GM12878 (cell line): ENCODE measurements around the gene CXCL13. TPM values are rescaled to one million over a fixed set of nuclear protein-coding genes. Genes with fewer than 3 reads are reported as not detected.

ENCODE experiments used
- ASH2L ChIP-seq: fragments of 300-600, 200-600 bp; sonication (generic); IDR thresholded peaks from 2 replicates; pipeline ENCODE4 v1.6.1; 2017; ENCODE audit warnings: low read depth, mild to moderate bottlenecking, borderline replicate concordance
- CEBPB ChIP-seq, 2 experiments: fragments of 150-350 bp in 1 of 2; IDR thresholded peaks; 2 replicates each; pipeline ENCODE4 v1.6.1; 2012 to 2014; ENCODE audit warnings: low read depth in 2 of 2, low read length in 2 of 2, borderline replicate concordance in 1 of 2, inconsistent platforms in 1 of 2
- CHD2 ChIP-seq: IDR thresholded peaks from 2 replicates; pipeline ENCODE4 v1.6.1; 2011; ENCODE audit warnings: low read depth, low read length, improper control_type of control experiment, borderline replicate concordance
- DPF2 ChIP-seq: fragments of 450-650 bp; IDR thresholded peaks from 2 replicates; pipeline ENCODE4 v1.6.1; 2017; ENCODE audit warnings: mild to moderate bottlenecking
- EGR1 ChIP-seq, 2 experiments: IDR thresholded peaks; 1 replicate in 1 of 2; 2 replicates in 1 of 2; pipeline ENCODE4 v1.6.1; 2011 to 2012; ENCODE audit warnings: low read depth in 2 of 2, low read length in 2 of 2, borderline replicate concordance in 1 of 2, mild to moderate bottlenecking in 1 of 2, moderate library complexity in 1 of 2
- ELK1 ChIP-seq: IDR thresholded peaks from 2 replicates; pipeline ENCODE4 v1.6.1; 2012; ENCODE audit warnings: low read depth, low read length, improper control_type of control experiment
- EP300 ChIP-seq, 2 experiments: fragments of 150-350 bp in 1 of 2; IDR thresholded peaks; 2 replicates each; pipeline ENCODE4 v1.6.1; 2011 to 2012; ENCODE audit warnings: low read depth in 2 of 2, low read length in 2 of 2, borderline replicate concordance in 1 of 2, improper control_type of control experiment in 1 of 2, inconsistent platforms in 1 of 2; ENCODE audit not compliant: control insufficient read depth in 1 of 2
- ESRRA ChIP-seq: IDR thresholded peaks from 2 replicates; pipeline ENCODE4 v1.6.1; 2012; ENCODE audit warnings: mild to moderate bottlenecking, low read length, improper control_type of control experiment
- EZH2 ChIP-seq: IDR thresholded peaks from 2 replicates; pipeline ENCODE4 v1.6.1; 2012; ENCODE audit warnings: low read depth, mild to moderate bottlenecking, control low read depth, inconsistent platforms, low read length, borderline replicate concordance; ENCODE audit not compliant: control insufficient read depth
- FOXK2 ChIP-seq: fragments of 450-650 bp; IDR thresholded peaks from 2 replicates; pipeline ENCODE4 v1.6.1; 2017; ENCODE audit warnings: mild to moderate bottlenecking, moderate library complexity
- HDAC2 ChIP-seq: fragments of 200-600 bp; sonication (generic); IDR thresholded peaks from 2 replicates; pipeline ENCODE4 v1.6.1; 2017
- JUNB ChIP-seq: IDR thresholded peaks from 2 replicates; pipeline ENCODE4 v1.6.1; 2016; ENCODE audit warnings: antibody characterized with exemption, mild to moderate bottlenecking
- MEF2B ChIP-seq: fragments of 450-650 bp; IDR thresholded peaks from 2 replicates; pipeline ENCODE4 v1.6.1; 2018; ENCODE audit warnings: mild to moderate bottlenecking, moderate library complexity; ENCODE audit not compliant: partially characterized antibody, poor library complexity, severe bottlenecking
- MTA2 ChIP-seq: fragments of 450-650 bp; IDR thresholded peaks from 2 replicates; pipeline ENCODE4 v1.6.1; 2016; ENCODE audit warnings: low read depth, mild to moderate bottlenecking, moderate library complexity
- MXI1 ChIP-seq: fragments of 150-350 bp; IDR thresholded peaks from 2 replicates; pipeline ENCODE4 v1.6.1; 2011; ENCODE audit warnings: low read depth, mild to moderate bottlenecking, inconsistent platforms, low read length, improper control_type of control experiment
- MYC ChIP-seq: IDR thresholded peaks from 2 replicates; pipeline ENCODE4 v1.6.1; 2011; ENCODE audit warnings: mild to moderate bottlenecking, low read length, moderate library complexity, inconsistent platforms; ENCODE audit not compliant: insufficient read depth, insufficient replicate concordance, insufficient read length, severe bottlenecking
- POLR2A ChIP-seq: IDR thresholded peaks from 2 replicates; pipeline ENCODE4 v1.6.1; 2011; ENCODE audit warnings: low read depth, mild to moderate bottlenecking, low read length
- RCOR1 ChIP-seq: conservative IDR thresholded peaks from 2 replicates; pipeline ENCODE4 v1.6.1; 2012; ENCODE audit warnings: low read depth, low read length, improper control_type of control experiment
- SIN3A ChIP-seq: IDR thresholded peaks from 2 replicates; pipeline ENCODE4 v1.6.1; 2012; ENCODE audit warnings: low read depth, low read length, improper control_type of control experiment
- TCF3 ChIP-seq: IDR thresholded peaks from 2 replicates; pipeline ENCODE4 v1.6.1; 2012; ENCODE audit warnings: low read depth, mild to moderate bottlenecking, low read length, borderline replicate concordance; ENCODE audit not compliant: insufficient read depth
- polyA plus RNA-seq, 11 experiments: library from polyadenylated mRNA; depleted of rRNA in 4 of 11; unstranded in 6 of 11; stranded (reverse) in 5 of 11; fragments of >200 nt; fragmentation: Nextera tagmentation in 4 of 11; fragmentation: Illumina TruSeq in 1 of 11; extraction: Ambion mirVana in 4 of 11; extraction: Trizol in 1 of 11; gene quantifications; 1 replicate in 1 of 11; 2 replicates in 10 of 11; pipeline versions ENCODE4 v1.2.1 to v1.2.3, GENCODE V29; 2011 to 2016; ENCODE audit warnings: inconsistent platforms in 2 of 11, missing spikeins in 2 of 11, low read depth in 1 of 11
- total RNA-seq, 4 experiments: library from RNA; depleted of rRNA in 3 of 4; stranded (reverse); fragments of >200 nt in 3 of 4; fragmentation: Illumina TruSeq in 1 of 4; extraction: Trizol in 1 of 4; gene quantifications; 2 replicates each; pipeline versions ENCODE4 v1.2.1 to v1.2.3, GENCODE V29; 2013 to 2021
- TF ChIP-seq, protein P1 (sequence below): fragments of 450-650 bp; IDR thresholded peaks from 2 replicates; pipeline ENCODE4 v1.6.1; 2017; ENCODE audit warnings: low read depth, mild to moderate bottlenecking, moderate library complexity
- TF ChIP-seq, protein P2 (sequence below): IDR thresholded peaks from 2 replicates; pipeline ENCODE4 v1.6.1; 2011; ENCODE audit warnings: mild to moderate bottlenecking, low read depth, low read length, moderate library complexity; ENCODE audit not compliant: insufficient replicate concordance
- TF ChIP-seq, protein P3 (sequence below): IDR thresholded peaks from 2 replicates; pipeline ENCODE4 v1.6.1; 2012; ENCODE audit warnings: low read depth, low read length, improper control_type of control experiment
- TF ChIP-seq, protein P4 (sequence below): fragments of 450-650 bp; IDR thresholded peaks from 2 replicates; pipeline ENCODE4 v1.6.1; 2017; ENCODE audit warnings: mild to moderate bottlenecking, low read depth, inconsistent platforms; ENCODE audit not compliant: poor library complexity, severe bottlenecking

Gene CXCL13
- total and polyA plus RNA-seq, 10 of the 15 experiments (the other 5 are each of a cell fraction or from before 2014, with no cell fraction given) = 0.05 to 0.16 TPM; not detected in 8

DNA sequence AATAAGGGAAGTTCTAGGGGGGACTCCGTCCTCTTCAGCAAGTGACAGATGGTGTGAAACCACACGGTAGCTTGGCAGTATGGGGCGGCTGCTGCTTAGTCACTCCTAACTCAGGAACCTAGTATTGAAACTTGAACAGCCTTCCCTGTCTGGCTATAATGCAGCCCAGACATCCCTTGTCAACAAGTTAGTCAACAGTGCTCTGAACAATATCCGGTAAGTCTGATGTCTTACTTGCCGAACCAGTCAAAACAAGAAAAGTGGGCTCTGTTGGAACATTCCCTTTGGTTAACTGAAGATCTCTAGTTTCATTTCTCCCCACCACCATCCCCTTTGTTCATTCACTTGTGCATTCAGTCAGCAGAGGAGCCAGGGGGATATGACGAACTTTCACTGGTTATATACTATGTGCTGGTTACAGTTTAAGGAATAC, 18.7 kb upstream of the CXCL13 start (continued):
- no peak for TF ChIP-seq ELK1
- TF ChIP-seq ASH2L = no peak
- TF ChIP-seq DPF2 = peak; percentile 97
- TF ChIP-seq CEBPB (IDR thresholded peaks at IDR 0.05; ENCODE audit: borderline replicate concordance in 1 of 2, low read depth in 2 of 2, low read length in 2 of 2) = peak in 1 of 2 experiments; percentile 81; a peak in 2 of 4 replicates
- no peak for TF ChIP-seq EZH2
- TF ChIP-seq CHD2 = no peak
- peak; percentile 81 for TF ChIP-seq TCF3
- TF ChIP-seq MEF2B = peak; percentile 64
- TF ChIP-seq EGR1 (IDR thresholded peaks at IDR 0.05; ENCODE audit: borderline replicate concordance in 1 of 2, low read depth in 2 of 2, low read length in 2 of 2) = no peak
- peak; percentile 91 for TF ChIP-seq JUNB
- TF ChIP-seq, protein P1, sequence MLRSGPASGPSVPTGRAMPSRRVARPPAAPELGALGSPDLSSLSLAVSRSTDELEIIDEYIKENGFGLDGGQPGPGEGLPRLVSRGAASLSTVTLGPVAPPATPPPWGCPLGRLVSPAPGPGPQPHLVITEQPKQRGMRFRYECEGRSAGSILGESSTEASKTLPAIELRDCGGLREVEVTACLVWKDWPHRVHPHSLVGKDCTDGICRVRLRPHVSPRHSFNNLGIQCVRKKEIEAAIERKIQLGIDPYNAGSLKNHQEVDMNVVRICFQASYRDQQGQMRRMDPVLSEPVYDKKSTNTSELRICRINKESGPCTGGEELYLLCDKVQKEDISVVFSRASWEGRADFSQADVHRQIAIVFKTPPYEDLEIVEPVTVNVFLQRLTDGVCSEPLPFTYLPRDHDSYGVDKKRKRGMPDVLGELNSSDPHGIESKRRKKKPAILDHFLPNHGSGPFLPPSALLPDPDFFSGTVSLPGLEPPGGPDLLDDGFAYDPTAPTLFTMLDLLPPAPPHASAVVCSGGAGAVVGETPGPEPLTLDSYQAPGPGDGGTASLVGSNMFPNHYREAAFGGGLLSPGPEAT = peak; percentile 93
- TF ChIP-seq, protein P2, sequence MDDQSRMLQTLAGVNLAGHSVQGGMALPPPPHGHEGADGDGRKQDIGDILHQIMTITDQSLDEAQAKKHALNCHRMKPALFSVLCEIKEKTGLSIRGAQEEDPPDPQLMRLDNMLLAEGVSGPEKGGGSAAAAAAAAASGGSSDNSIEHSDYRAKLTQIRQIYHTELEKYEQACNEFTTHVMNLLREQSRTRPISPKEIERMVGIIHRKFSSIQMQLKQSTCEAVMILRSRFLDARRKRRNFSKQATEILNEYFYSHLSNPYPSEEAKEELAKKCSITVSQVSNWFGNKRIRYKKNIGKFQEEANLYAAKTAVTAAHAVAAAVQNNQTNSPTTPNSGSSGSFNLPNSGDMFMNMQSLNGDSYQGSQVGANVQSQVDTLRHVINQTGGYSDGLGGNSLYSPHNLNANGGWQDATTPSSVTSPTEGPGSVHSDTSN = peak; percentile 47
- TF ChIP-seq POLR2A = no peak
- TF ChIP-seq, protein P3, sequence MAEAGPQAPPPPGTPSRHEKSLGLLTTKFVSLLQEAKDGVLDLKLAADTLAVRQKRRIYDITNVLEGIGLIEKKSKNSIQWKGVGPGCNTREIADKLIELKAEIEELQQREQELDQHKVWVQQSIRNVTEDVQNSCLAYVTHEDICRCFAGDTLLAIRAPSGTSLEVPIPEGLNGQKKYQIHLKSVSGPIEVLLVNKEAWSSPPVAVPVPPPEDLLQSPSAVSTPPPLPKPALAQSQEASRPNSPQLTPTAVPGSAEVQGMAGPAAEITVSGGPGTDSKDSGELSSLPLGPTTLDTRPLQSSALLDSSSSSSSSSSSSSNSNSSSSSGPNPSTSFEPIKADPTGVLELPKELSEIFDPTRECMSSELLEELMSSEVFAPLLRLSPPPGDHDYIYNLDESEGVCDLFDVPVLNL = no peak
- peak; percentile 57 to 81; a peak in 2 of 4 replicates for TF ChIP-seq EP300 (IDR thresholded peaks at IDR 0.05; ENCODE audit: borderline replicate concordance in 1 of 2, control insufficient read depth in 1 of 2, low read depth in 2 of 2, low read length in 2 of 2)
- no peak for TF ChIP-seq MYC
- TF ChIP-seq MTA2 = peak; percentile 94
- TF ChIP-seq FOXK2 = no peak; the same call in 1 of the 2 replicates
- no peak for TF ChIP-seq MXI1
- TF ChIP-seq, protein P4, sequence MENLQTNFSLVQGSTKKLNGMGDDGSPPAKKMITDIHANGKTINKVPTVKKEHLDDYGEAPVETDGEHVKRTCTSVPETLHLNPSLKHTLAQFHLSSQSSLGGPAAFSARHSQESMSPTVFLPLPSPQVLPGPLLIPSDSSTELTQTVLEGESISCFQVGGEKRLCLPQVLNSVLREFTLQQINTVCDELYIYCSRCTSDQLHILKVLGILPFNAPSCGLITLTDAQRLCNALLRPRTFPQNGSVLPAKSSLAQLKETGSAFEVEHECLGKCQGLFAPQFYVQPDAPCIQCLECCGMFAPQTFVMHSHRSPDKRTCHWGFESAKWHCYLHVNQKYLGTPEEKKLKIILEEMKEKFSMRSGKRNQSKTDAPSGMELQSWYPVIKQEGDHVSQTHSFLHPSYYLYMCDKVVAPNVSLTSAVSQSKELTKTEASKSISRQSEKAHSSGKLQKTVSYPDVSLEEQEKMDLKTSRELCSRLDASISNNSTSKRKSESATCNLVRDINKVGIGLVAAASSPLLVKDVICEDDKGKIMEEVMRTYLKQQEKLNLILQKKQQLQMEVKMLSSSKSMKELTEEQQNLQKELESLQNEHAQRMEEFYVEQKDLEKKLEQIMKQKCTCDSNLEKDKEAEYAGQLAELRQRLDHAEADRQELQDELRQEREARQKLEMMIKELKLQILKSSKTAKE = peak; percentile 99
- TF ChIP-seq ESRRA = no peak
- TF ChIP-seq HDAC2 = no peak
- no peak for TF ChIP-seq RCOR1
- TF ChIP-seq SIN3A = no peak
